ENCODE results near the gene F2R. TPM values are rescaled to one million over a fixed set of nuclear protein-coding genes. Genes with fewer than 3 reads are reported as not detected.
A peak's percentile ranks its signal among the peaks of the same experiment; 100 is the strongest.

The F2R gene
- total and polyA plus RNA-seq, 10 of the 15 experiments (the other 5 are each of a cell fraction or from before 2014, with no cell fraction given): 1.8 to 75.4 (median 8.0) TPM

DNA sequence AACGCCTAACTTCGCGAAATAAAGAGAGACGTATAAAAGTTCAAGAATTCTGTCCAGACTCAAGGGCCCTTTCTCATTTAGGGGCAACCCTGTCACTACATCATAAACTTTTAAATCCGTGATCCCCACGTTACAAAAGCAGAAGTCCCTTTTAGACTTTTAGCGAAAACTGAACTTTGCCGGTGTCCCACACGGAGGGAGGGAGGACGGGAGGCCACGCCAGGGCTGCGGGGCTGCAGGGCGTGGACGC, 515 bp upstream of the F2R start:
- POLR2A ChIA-PET: no interaction called here

DNA sequence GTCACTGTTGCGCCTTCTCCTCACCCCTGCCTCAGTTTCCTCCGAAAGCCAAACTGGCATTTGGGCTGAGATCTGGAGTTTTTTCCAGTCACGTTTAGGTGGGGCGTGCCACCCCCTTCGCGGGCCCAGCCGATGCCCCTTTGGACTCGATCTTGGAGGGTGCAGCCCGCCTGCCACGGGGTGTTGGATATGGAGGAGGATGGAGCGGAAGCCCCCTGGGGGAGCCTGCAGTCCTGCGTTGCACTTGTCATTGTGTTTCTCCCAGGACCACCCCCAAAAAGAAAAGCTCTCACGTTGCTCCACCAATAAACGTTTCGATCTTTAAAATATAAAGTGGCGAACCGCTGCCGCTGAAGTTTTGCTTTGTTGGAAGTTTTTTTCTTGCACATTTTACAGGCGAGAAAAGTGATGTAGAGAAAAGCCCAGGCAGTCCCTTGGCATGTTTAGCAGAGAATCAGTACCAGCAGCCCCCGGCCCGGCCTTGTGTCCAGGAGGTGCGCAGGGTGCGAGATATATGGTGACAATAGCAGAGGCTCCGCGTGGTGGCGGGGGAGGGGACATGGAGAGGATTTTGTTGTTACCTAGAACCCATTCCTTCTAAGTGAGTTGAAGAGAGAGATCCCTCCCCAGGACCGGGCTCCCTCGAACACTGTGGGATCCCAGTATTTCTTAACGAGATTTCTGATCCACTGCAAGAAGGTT, 681 bp downstream of the F2R start:
- CTCF ChIA-PET: interaction anchor here (1.2 to 10.7 kb wide), 4 partner anchors 9 to 115 kb away, joined by 3 to 153 read pairs (median 63); no protein-coding TSS in a partner anchor
- peak overlapping the region; percentile 96 for H3K4me2 ChIP-seq (ENCODE audit: control insufficient read depth, insufficient read depth)
- no peak overlapping the region for H3K27ac ChIP-seq (ENCODE audit: control insufficient read depth, insufficient read depth)
- no peaks in the 10 kb centered on the region for H3K79me2 ChIP-seq (ENCODE audit: control insufficient read depth, insufficient read depth, low read length)
- H2AFZ ChIP-seq (ENCODE audit: control insufficient read depth, low read depth, low read length): peak overlapping the region; percentile 78
- intact Hi-C loops (cut with micrococcal nuclease; ENCODE audit: unreplicated experiment): loop anchor here (1.0 to 2.0 kb wide), 4 partner anchors 17 to 116 kb away; no protein-coding TSS in a partner anchor
- RAD21 ChIA-PET (ENCODE audit: unreplicated experiment): interaction anchor here (0.8 to 11.7 kb wide), 5 partner anchors 10 to 365 kb away, joined by 3 to 254 read pairs (median 4); no protein-coding TSS in a partner anchor
- POLR2A ChIA-PET: interaction anchor here (1.0 to 1.4 kb wide), 3 partner anchors 17 to 22 kb away, joined by 3 to 10 read pairs (median 4); no protein-coding TSS in a partner anchor
- H3K27me3 ChIP-seq (replicated peaks in 1 of 2; ENCODE audit: control insufficient read depth in 2 of 2, insufficient read depth in 2 of 2, low read length in 1 of 2): peaks cover 0 to 13% of the 10 kb centered on the region in 2 experiments; a peak in 2 of 4 replicates
- no peaks in the 10 kb centered on the region; the same call in 1 of the 3 replicates for H3K9me3 ChIP-seq (replicated peaks; ENCODE audit: control insufficient read depth, insufficient read depth, low read length)
- no peaks in the 10 kb centered on the region for H4K20me1 ChIP-seq (ENCODE audit: control insufficient read depth, insufficient read depth)
- peak overlapping the region; percentile 79 for H3K4me3 ChIP-seq
- peak overlapping the region; percentile 46 for H3K9ac ChIP-seq (ENCODE audit: control insufficient read depth, insufficient read depth, low read length)
- no peaks in the 10 kb centered on the region for H3K36me3 ChIP-seq (ENCODE audit: control insufficient read depth in 2 of 2, insufficient read depth in 2 of 2, low read length in 1 of 2)
- in situ Hi-C loops (cut with MboI): loop anchor here (5.0 kb wide), 1 partner anchor 61 kb away; no protein-coding TSS in a partner anchor
- DNase-seq (ENCODE audit: low read depth, low spot score) (no peak), ATAC-seq (peak; percentile 24), FAIRE-seq (no peak)
- peaks cover 22% of the 10 kb centered on the region for H3K4me1 ChIP-seq (ENCODE audit: control insufficient read depth, insufficient read depth, low read length)
- BruUV-seq (replicated peaks): TSS peak; percentile 64
- WGBS (ENCODE audit: insufficient coverage, insufficient replicate concordance, low lambda C conversion rate, missing lambda C conversion rate): 27% methylated on average over 29 of the region's 29 CpGs
- SMC1A ChIA-PET (ENCODE audit: uncharacterized antibody, unreplicated experiment): interaction anchor here (1.1 to 14.6 kb wide), 7 partner anchors 16 to 66 kb away, joined by 3 to 206 read pairs (median 7); no protein-coding TSS in a partner anchor
- peak; percentile 4 to 36; a peak in 1 of 4 replicates for TF ChIP-seq BHLHE40 (IDR thresholded peaks at IDR 0.05; ENCODE audit: borderline replicate concordance in 1 of 2, low read depth in 2 of 2, low read length in 1 of 2)
- TF ChIP-seq, protein P1, sequence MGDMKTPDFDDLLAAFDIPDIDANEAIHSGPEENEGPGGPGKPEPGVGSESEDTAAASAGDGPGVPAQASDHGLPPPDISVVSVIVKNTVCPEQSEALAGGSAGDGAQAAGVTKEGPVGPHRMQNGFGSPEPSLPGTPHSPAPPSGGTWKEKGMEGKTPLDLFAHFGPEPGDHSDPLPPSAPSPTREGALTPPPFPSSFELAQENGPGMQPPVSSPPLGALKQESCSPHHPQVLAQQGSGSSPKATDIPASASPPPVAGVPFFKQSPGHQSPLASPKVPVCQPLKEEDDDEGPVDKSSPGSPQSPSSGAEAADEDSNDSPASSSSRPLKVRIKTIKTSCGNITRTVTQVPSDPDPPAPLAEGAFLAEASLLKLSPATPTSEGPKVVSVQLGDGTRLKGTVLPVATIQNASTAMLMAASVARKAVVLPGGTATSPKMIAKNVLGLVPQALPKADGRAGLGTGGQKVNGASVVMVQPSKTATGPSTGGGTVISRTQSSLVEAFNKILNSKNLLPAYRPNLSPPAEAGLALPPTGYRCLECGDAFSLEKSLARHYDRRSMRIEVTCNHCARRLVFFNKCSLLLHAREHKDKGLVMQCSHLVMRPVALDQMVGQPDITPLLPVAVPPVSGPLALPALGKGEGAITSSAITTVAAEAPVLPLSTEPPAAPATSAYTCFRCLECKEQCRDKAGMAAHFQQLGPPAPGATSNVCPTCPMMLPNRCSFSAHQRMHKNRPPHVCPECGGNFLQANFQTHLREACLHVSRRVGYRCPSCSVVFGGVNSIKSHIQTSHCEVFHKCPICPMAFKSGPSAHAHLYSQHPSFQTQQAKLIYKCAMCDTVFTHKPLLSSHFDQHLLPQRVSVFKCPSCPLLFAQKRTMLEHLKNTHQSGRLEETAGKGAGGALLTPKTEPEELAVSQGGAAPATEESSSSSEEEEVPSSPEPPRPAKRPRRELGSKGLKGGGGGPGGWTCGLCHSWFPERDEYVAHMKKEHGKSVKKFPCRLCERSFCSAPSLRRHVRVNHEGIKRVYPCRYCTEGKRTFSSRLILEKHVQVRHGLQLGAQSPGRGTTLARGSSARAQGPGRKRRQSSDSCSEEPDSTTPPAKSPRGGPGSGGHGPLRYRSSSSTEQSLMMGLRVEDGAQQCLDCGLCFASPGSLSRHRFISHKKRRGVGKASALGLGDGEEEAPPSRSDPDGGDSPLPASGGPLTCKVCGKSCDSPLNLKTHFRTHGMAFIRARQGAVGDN (IDR thresholded peaks at IDR 0.05): 0 out of 2 replicates have a peak, but pooled peaks have one; percentile 37
- TF ChIP-seq, protein P2, sequence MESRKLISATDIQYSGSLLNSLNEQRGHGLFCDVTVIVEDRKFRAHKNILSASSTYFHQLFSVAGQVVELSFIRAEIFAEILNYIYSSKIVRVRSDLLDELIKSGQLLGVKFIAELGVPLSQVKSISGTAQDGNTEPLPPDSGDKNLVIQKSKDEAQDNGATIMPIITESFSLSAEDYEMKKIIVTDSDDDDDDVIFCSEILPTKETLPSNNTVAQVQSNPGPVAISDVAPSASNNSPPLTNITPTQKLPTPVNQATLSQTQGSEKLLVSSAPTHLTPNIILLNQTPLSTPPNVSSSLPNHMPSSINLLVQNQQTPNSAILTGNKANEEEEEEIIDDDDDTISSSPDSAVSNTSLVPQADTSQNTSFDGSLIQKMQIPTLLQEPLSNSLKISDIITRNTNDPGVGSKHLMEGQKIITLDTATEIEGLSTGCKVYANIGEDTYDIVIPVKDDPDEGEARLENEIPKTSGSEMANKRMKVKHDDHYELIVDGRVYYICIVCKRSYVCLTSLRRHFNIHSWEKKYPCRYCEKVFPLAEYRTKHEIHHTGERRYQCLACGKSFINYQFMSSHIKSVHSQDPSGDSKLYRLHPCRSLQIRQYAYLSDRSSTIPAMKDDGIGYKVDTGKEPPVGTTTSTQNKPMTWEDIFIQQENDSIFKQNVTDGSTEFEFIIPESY (IDR thresholded peaks at IDR 0.05): no peak

More for the DNA sequence above, 515 bp upstream of the F2R start:
- H3K27ac ChIP-seq (ENCODE audit: control insufficient read depth, insufficient read depth): no peak overlapping the region
- DNase-seq (ENCODE audit: low read depth, low spot score): no peak
- peak overlapping the region; percentile 46; the same call in 1 of the 2 replicates for H3K9ac ChIP-seq (ENCODE audit: control insufficient read depth, insufficient read depth, low read length)
- TF ChIP-seq RUNX3 (IDR thresholded peaks at IDR 0.05; ENCODE audit: low read length) (no peak), BHLHE40 (IDR thresholded peaks at IDR 0.05; ENCODE audit: borderline replicate concordance in 1 of 2, low read depth in 2 of 2, low read length in 1 of 2) (no peak), IKZF1 (conservative IDR thresholded peaks at IDR 0.05) (0 out of 2 replicates have a peak, but pooled peaks have one; percentile 2), SPI1 (IDR thresholded peaks at IDR 0.05; ENCODE audit: borderline replicate concordance, insufficient read depth, low read depth, low read length) (peak; percentile 71), TCF12 (IDR thresholded peaks at IDR 0.05; ENCODE audit: low read depth, low read length) (no peak), SREBF1 (IDR thresholded peaks at IDR 0.05; ENCODE audit: low read length) (no peak)
- peaks cover 15% of the 10 kb centered on the region for H3K4me1 ChIP-seq (ENCODE audit: control insufficient read depth, insufficient read depth, low read length)
- ChIA-PET RAD21 (ENCODE audit: unreplicated experiment) (interaction anchor here (0.6 to 11.7 kb wide), 5 partner anchors 14 to 1072 kb away, joined by 3 to 254 read pairs (median 4); no protein-coding TSS in a partner anchor), SMC1A (ENCODE audit: uncharacterized antibody, unreplicated experiment) (interaction anchor here (1.3 to 14.6 kb wide), 4 partner anchors 10 to 63 kb away, joined by 4 to 136 read pairs (median 6); no protein-coding TSS in a partner anchor), CTCF (interaction anchor here (1.9 to 10.7 kb wide), 3 partner anchors 11 to 59 kb away, joined by 10 to 122 read pairs (median 15); no protein-coding TSS in a partner anchor)
- no peaks in the 10 kb centered on the region for H4K20me1 ChIP-seq (ENCODE audit: control insufficient read depth, insufficient read depth)
- H3K4me3 ChIP-seq: peak overlapping the region; percentile 79
- H3K36me3 ChIP-seq (ENCODE audit: control insufficient read depth in 2 of 2, insufficient read depth in 2 of 2, low read length in 1 of 2): no peaks in the 10 kb centered on the region
- intact Hi-C loops (cut with micrococcal nuclease; ENCODE audit: unreplicated experiment) (no loop called here), in situ Hi-C loops (cut with MboI) (loop anchor here (5.0 kb wide), 1 partner anchor 62 kb away; no protein-coding TSS in a partner anchor)
- H3K4me2 ChIP-seq (ENCODE audit: control insufficient read depth, insufficient read depth): peak overlapping the region; percentile 96
- peak; percentile 2; the same call in 1 of the 3 replicates for ATAC-seq
- BruUV-seq (replicated peaks): TSS peak; percentile 73
- no peak for FAIRE-seq
- 1% methylated on average over 14 of the region's 14 CpGs for WGBS (ENCODE audit: insufficient coverage, insufficient replicate concordance, low lambda C conversion rate, missing lambda C conversion rate)
- no peaks in the 10 kb centered on the region for H3K79me2 ChIP-seq (ENCODE audit: control insufficient read depth, insufficient read depth, low read length)
- peak overlapping the region; percentile 75 for H2AFZ ChIP-seq (ENCODE audit: control insufficient read depth, low read depth, low read length)
- H3K27me3 ChIP-seq (replicated peaks in 1 of 2; ENCODE audit: control insufficient read depth in 2 of 2, insufficient read depth in 2 of 2, low read length in 1 of 2): peaks cover 0 to 13% of the 10 kb centered on the region in 2 experiments; a peak in 2 of 4 replicates
- H3K9me3 ChIP-seq (replicated peaks; ENCODE audit: control insufficient read depth, insufficient read depth, low read length): no peaks in the 10 kb centered on the region; the same call in 1 of the 3 replicates
